Measurements from ENCODE around the gene PATZ1.
"Not testable (repeated sequence)": the region's sequence is repeated elsewhere in the genome, so short reads cannot be mapped to it uniquely, and the experiment has no call there.

DNA sequence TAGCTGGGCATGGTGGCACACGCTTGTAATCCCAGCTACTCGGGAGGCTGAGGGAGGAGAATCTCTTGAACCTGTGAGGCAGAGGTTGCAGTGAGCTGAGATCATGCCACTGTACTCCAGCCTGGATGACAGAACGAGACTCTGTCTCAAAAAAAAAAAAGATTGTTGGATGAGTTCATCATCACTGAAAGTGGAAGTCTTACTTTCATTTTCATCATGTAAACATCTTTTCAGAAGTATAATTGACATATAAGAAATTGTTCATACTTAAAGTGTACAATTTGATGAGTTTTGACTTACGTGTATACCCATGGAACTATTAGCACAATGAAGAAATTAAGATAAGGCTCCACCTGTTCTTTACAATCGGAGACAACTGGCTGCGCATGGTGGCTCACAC, 32.5 kb upstream of the PATZ1 start:
- TF ChIP-seq, protein P1, sequence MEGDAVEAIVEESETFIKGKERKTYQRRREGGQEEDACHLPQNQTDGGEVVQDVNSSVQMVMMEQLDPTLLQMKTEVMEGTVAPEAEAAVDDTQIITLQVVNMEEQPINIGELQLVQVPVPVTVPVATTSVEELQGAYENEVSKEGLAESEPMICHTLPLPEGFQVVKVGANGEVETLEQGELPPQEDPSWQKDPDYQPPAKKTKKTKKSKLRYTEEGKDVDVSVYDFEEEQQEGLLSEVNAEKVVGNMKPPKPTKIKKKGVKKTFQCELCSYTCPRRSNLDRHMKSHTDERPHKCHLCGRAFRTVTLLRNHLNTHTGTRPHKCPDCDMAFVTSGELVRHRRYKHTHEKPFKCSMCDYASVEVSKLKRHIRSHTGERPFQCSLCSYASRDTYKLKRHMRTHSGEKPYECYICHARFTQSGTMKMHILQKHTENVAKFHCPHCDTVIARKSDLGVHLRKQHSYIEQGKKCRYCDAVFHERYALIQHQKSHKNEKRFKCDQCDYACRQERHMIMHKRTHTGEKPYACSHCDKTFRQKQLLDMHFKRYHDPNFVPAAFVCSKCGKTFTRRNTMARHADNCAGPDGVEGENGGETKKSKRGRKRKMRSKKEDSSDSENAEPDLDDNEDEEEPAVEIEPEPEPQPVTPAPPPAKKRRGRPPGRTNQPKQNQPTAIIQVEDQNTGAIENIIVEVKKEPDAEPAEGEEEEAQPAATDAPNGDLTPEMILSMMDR (IDR thresholded peaks at IDR 0.05) = not testable (repeated sequence)
- not testable (repeated sequence) for TF ChIP-seq POLR2A (IDR thresholded peaks at IDR 0.05)
